HCT116 (cell line): ENCODE data around the gene JUN. TPM values are rescaled to one million over a fixed set of nuclear protein-coding genes. Genes with fewer than 3 reads are reported as not detected.

Experiments
- ATAC-seq: fragments of 200-7000 bp; cut with Tn5 transposase; 2 replicates; pipeline ENCODE4 v1.9.1; 2020; ENCODE audit warnings: mild to moderate bottlenecking, moderate library complexity
- BruUV-seq: library from RNA; stranded (reverse); fragments of 400-500 nt; replicated peaks from 2 replicates; lab custom pipeline; 2021; lab: Mats Ljungman, UMichigan
- CTCF ChIA-PET: fragments of 300-600 bp; sonication (Branson Sonifier 250); formaldehyde crosslinking; loops from one replicate; lab custom pipeline; 2021; ENCODE audit warnings: antibody characterized with exemption; lab: Charles Lee
- POLR2A ChIA-PET: fragments of 300-600, 350-600 bp; sonication (Branson Sonifier 250); formaldehyde crosslinking; loops from one replicate; lab custom pipeline; 2021; ENCODE audit warnings: antibody characterized with exemption; lab: Charles Lee
- RAD21 ChIA-PET, 2 experiments: fragments of 300-600 bp; sonication (Branson Sonifier 250); formaldehyde crosslinking; loops; one replicate each; lab custom pipeline; 2023; ENCODE audit warnings: low total read pairs in 2 of 2; ENCODE audit not compliant: uncharacterized antibody in 2 of 2, unreplicated experiment in 2 of 2, low non-redundant PET in 1 of 2; lab: Charles Lee
- DNase-seq: peaks from one replicate; pipeline ENCODE4 v3.0.0-alpha.2; 2010; ENCODE audit warnings: low read depth, low spot score
- H2AFZ ChIP-seq: fragments of 200-600 bp; shearing (Covaris generic), sonication (generic); 2 replicates; pipeline ENCODE4 v1.6.1; 2017; ENCODE audit warnings: low read depth, mixed run types, mixed read lengths, antibody characterized with exemption, low read length; ENCODE audit not compliant: poor library complexity, severe bottlenecking
- H3K27ac ChIP-seq: 2 replicates; pipeline ENCODE4 v1.5.1; 2012; ENCODE audit warnings: low read depth, low read length
- H3K27me3 ChIP-seq: fragments of 200-600 bp; sonication (generic); 2 replicates; pipeline ENCODE4 v1.6.1; 2016; ENCODE audit warnings: mixed run types, low read length, mixed read lengths; ENCODE audit not compliant: insufficient read depth
- H3K36me3 ChIP-seq, 2 experiments: fragments of 200-500 bp in 1 of 2; fragments of 200-600 bp in 1 of 2; sonication (Bioruptor generic) in 1 of 2; sonication (generic) in 1 of 2; 2 replicates each; pipeline versions ENCODE4 v1.5.1 to v1.6.1; 2014 to 2016; ENCODE audit warnings: low read length in 2 of 2, inconsistent platforms in 1 of 2, mixed read lengths in 1 of 2, mixed run types in 1 of 2; ENCODE audit not compliant: insufficient read depth in 2 of 2, control insufficient read depth in 1 of 2
- H3K4me1 ChIP-seq, 2 experiments: fragments of 200-600 bp in 1 of 2; sonication (generic) in 1 of 2; 2 replicates each; pipeline versions ENCODE4 v1.5.1 to v1.6.1; 2012 to 2017; ENCODE audit warnings: low read length in 2 of 2, inconsistent platforms in 1 of 2, mild to moderate bottlenecking in 1 of 2, mixed read lengths in 1 of 2, mixed run types in 1 of 2, moderate library complexity in 1 of 2; ENCODE audit not compliant: insufficient read depth in 2 of 2, control insufficient read depth in 1 of 2
- H3K4me2 ChIP-seq: fragments of 200-600 bp; sonication (generic); 2 replicates; pipeline ENCODE4 v1.6.1; 2017; ENCODE audit warnings: mixed run types, low read length, mixed read lengths
- H3K4me3 ChIP-seq, 2 experiments: fragments of 200-600 bp in 1 of 2; sonication (generic) in 1 of 2; replicated peaks in 1 of 2; 2 replicates each; pipeline ENCODE4 v1.5.1; 2011 to 2016; ENCODE audit warnings: low read length in 2 of 2, control low read depth in 1 of 2, low read depth in 1 of 2, mild to moderate bottlenecking in 1 of 2, mixed read lengths in 1 of 2, mixed run types in 1 of 2
- H3K79me2 ChIP-seq: fragments of 200-600 bp; sonication (generic); 2 replicates; pipeline ENCODE4 v1.6.1; 2017; ENCODE audit warnings: mild to moderate bottlenecking, mixed run types, low read length, moderate library complexity, mixed read lengths; ENCODE audit not compliant: insufficient read depth
- H3K9ac ChIP-seq: fragments of 200-600 bp; sonication (generic); 2 replicates; pipeline ENCODE4 v1.6.1; 2016; ENCODE audit warnings: low read length, mixed read lengths
- H3K9me2 ChIP-seq: fragments of 200-600 bp; sonication (generic), shearing (Covaris generic); 2 replicates; pipeline ENCODE4 v1.6.1; 2017; ENCODE audit warnings: mixed run types, mild to moderate bottlenecking, moderate library complexity; ENCODE audit not compliant: insufficient read depth
- H3K9me3 ChIP-seq, 2 experiments: fragments of 200-500 bp in 1 of 2; fragments of 200-600 bp in 1 of 2; sonication (Bioruptor generic) in 1 of 2; sonication (generic) in 1 of 2; 2 replicates each; pipeline ENCODE4 v1.6.1; 2014 to 2017; ENCODE audit warnings: low read length in 2 of 2, mixed read lengths in 2 of 2, inconsistent platforms in 1 of 2, low read depth in 1 of 2, mild to moderate bottlenecking in 1 of 2, mixed run types in 1 of 2, moderate library complexity in 1 of 2; ENCODE audit not compliant: control insufficient read depth in 1 of 2, insufficient read depth in 1 of 2
- H4K20me1 ChIP-seq: fragments of 200-600 bp; sonication (generic), shearing (Covaris generic); 2 replicates; pipeline ENCODE4 v1.6.1; 2017; ENCODE audit warnings: mixed run types, mild to moderate bottlenecking, moderate library complexity; ENCODE audit not compliant: insufficient read depth
- CBX3 ChIP-seq: IDR thresholded peaks from 2 replicates; pipeline ENCODE4 v1.6.1; 2012; ENCODE audit warnings: low read depth
- CEBPB ChIP-seq: IDR thresholded peaks from 2 replicates; pipeline ENCODE4 v1.6.1; 2012; ENCODE audit warnings: low read depth
- ELF1 ChIP-seq: IDR thresholded peaks from 2 replicates; pipeline ENCODE4 v1.6.1; 2012; ENCODE audit warnings: low read depth, borderline replicate concordance
- JUND ChIP-seq: IDR thresholded peaks from 2 replicates; pipeline ENCODE4 v1.6.1; 2012
- POLR2A ChIP-seq: IDR thresholded peaks from 2 replicates; pipeline ENCODE4 v1.7.0; 2011; ENCODE audit warnings: borderline replicate concordance; ENCODE audit not compliant: insufficient read depth, insufficient read length; ENCODE audit errors: extremely low read depth
- POLR2AphosphoS5 ChIP-seq: IDR thresholded peaks from 2 replicates; pipeline ENCODE4 v1.6.1; 2011; ENCODE audit warnings: mild to moderate bottlenecking, low read depth, low read length, moderate library complexity
- RAD21 ChIP-seq: IDR thresholded peaks from 2 replicates; pipeline ENCODE4 v1.6.1; 2012; ENCODE audit warnings: low read depth, mild to moderate bottlenecking
- SIN3A ChIP-seq: IDR thresholded peaks from 2 replicates; pipeline ENCODE4 v1.6.1; 2012; ENCODE audit warnings: low read depth
- SP1 ChIP-seq: IDR thresholded peaks from 2 replicates; pipeline ENCODE4 v1.6.1; 2012; ENCODE audit warnings: low read depth
- SRF ChIP-seq: IDR thresholded peaks from 2 replicates; pipeline ENCODE4 v1.6.1; 2012; ENCODE audit warnings: low read depth
- TCF7L2 ChIP-seq: IDR thresholded peaks from 2 replicates; pipeline ENCODE4 v1.7.0; 2011; ENCODE audit warnings: borderline replicate concordance, inconsistent platforms; ENCODE audit not compliant: insufficient read depth, insufficient read length; ENCODE audit errors: extremely low read depth
- YY1 ChIP-seq: IDR thresholded peaks from 2 replicates; pipeline ENCODE4 v1.6.1; 2011; ENCODE audit warnings: low read length, low read depth, moderate library complexity, mild to moderate bottlenecking; ENCODE audit not compliant: insufficient replicate concordance; ENCODE audit errors: extremely low read depth
- ZFX ChIP-seq: fragments of 450-650 bp; IDR thresholded peaks from 2 replicates; pipeline ENCODE4 v1.6.1; 2017
- ZNF274 ChIP-seq: fragments of 200-500 bp; sonication (Bioruptor generic); IDR thresholded peaks from 2 replicates; pipeline ENCODE4 v1.6.1; 2014; ENCODE audit warnings: mild to moderate bottlenecking, low read depth, low read length, inconsistent platforms
- intact Hi-C: fragments of 100-400 bp; cut with micrococcal nuclease; formaldehyde crosslinking; loops from 2 replicates; pipeline ENCODE4 v1.10.0; 2022
- total RNA-seq: library from RNA; stranded (reverse); gene quantifications from one replicate; pipeline ENCODE4 v1.2.1, GENCODE V29; 2021; ENCODE audit not compliant: unreplicated experiment
- TF ChIP-seq, protein P1 (sequence below): IDR thresholded peaks from 2 replicates; pipeline ENCODE4 v1.6.1; 2011; ENCODE audit warnings: mild to moderate bottlenecking, low read length, moderate library complexity; ENCODE audit not compliant: insufficient replicate concordance; ENCODE audit errors: extremely low read depth
- TF ChIP-seq, protein P2 (sequence below): IDR thresholded peaks from 2 replicates; pipeline ENCODE4 v1.6.1; 2012
- TF ChIP-seq, protein P3 (sequence below), 3 experiments: fragments of 200-600 bp in 1 of 3; sonication (generic) in 1 of 3; IDR thresholded peaks in 2 of 3; conservative IDR thresholded peaks in 1 of 3; 2 replicates each; pipeline ENCODE4 v1.5.1; 2012 to 2017; ENCODE audit warnings: low read depth in 2 of 3, low read length in 2 of 3, antibody characterized with exemption in 1 of 3, borderline replicate concordance in 1 of 3, control low read depth in 1 of 3, mild to moderate bottlenecking in 1 of 3, mixed read lengths in 1 of 3, mixed run types in 1 of 3, moderate library complexity in 1 of 3; ENCODE audit not compliant: insufficient read depth in 1 of 3
- TF ChIP-seq, protein P4 (sequence below): IDR thresholded peaks from 2 replicates; pipeline ENCODE4 v1.6.1; 2012

JUN gene
- total RNA-seq, 1 experiment from 2014 or later: 18.7 TPM

DNA sequence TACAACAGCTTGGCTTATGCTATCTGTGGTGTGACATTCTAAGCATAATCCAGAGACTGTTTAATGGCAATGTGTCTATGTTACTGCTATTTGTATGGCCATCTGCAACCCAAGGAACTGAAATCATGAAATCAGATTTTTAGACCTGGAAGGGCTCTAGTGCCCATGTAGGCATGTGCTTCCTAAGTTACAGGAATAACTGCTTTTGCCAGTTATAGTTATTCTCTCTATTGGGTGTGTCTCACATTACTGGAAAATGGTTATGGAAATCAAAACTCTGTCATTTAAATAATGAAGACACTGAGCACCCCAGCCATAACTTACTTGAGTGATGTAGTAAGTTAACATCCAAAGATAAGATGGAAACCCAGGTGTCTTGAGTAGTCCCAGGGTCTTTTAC, 12.6 kb upstream of the JUN start:
- no peaks in the 10 kb centered on the region for H4K20me1 ChIP-seq
- CTCF ChIA-PET: no interaction called here
- DNase-seq (no peak), ATAC-seq (no peak)
- H3K4me3 ChIP-seq: no peak overlapping the region
- H3K9me2 ChIP-seq: no peaks in the 10 kb centered on the region
- no TSS peak for BruUV-seq
- RAD21 ChIA-PET: no interaction called here
- no peaks in the 10 kb centered on the region for H3K4me1 ChIP-seq
- intact Hi-C loops: no loop called here
- no peak overlapping the region for H2AFZ ChIP-seq
- H3K27me3 ChIP-seq: no peaks in the 10 kb centered on the region
- no peaks in the 10 kb centered on the region for H3K36me3 ChIP-seq
- no peak overlapping the region for H3K4me2 ChIP-seq
- no peak overlapping the region for H3K27ac ChIP-seq
- no peaks in the 10 kb centered on the region for H3K79me2 ChIP-seq
- TF ChIP-seq CBX3 (no peak), SIN3A (no peak), TCF7L2 (no peak), ZFX (no peak), SP1 (no peak), SRF (no peak), RAD21 (no peak)
- POLR2A ChIA-PET: no interaction called here
- no peaks in the 10 kb centered on the region for H3K9me3 ChIP-seq
- H3K9ac ChIP-seq: no peak overlapping the region

DNA sequence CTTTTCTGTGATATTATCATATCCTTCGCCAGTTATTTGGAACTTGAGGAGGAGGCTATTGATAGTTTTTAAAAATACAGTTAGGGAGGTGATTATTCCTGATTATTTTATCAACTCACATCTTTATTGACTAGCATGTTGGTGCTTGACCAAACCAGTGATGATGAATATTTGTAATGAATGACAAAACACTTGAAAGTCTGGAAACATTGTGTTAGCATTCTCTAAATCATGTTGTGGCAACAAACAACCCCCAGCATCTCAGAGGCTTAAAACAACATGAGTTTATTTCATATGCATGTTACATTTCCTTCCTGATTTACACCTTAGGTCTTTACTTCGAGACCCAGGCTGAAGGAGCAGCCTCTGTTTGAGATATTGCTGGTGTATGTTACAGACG, 10.7 kb upstream of the JUN start:
- Histone ChIP-seq H3K4me3 (no peak overlapping the region), H3K4me2 (no peak overlapping the region), H2AFZ (no peak overlapping the region), H3K9ac (no peak overlapping the region), H3K4me1 (no peaks in the 10 kb centered on the region), H3K36me3 (no peaks in the 10 kb centered on the region), H4K20me1 (no peaks in the 10 kb centered on the region), H3K9me2 (no peaks in the 10 kb centered on the region), H3K27me3 (no peaks in the 10 kb centered on the region), H3K27ac (no peak overlapping the region), H3K9me3 (no peaks in the 10 kb centered on the region), H3K79me2 (no peaks in the 10 kb centered on the region)
- DNase-seq: no peak
- intact Hi-C loops: no loop called here
- POLR2A ChIA-PET: no interaction called here
- no peak for ATAC-seq
- CTCF ChIA-PET: no interaction called here
- RAD21 ChIA-PET: no interaction called here
- no TSS peak for BruUV-seq
- TF ChIP-seq SP1 (no peak), ELF1 (no peak), ZFX (no peak), SRF (no peak), YY1 (no peak), POLR2A (no peak), ZNF274 (no peak), SIN3A (no peak), JUND (no peak), RAD21 (no peak), POLR2AphosphoS5 (no peak), CBX3 (no peak), TCF7L2 (no peak), CEBPB (no peak)
- TF ChIP-seq, protein P1, sequence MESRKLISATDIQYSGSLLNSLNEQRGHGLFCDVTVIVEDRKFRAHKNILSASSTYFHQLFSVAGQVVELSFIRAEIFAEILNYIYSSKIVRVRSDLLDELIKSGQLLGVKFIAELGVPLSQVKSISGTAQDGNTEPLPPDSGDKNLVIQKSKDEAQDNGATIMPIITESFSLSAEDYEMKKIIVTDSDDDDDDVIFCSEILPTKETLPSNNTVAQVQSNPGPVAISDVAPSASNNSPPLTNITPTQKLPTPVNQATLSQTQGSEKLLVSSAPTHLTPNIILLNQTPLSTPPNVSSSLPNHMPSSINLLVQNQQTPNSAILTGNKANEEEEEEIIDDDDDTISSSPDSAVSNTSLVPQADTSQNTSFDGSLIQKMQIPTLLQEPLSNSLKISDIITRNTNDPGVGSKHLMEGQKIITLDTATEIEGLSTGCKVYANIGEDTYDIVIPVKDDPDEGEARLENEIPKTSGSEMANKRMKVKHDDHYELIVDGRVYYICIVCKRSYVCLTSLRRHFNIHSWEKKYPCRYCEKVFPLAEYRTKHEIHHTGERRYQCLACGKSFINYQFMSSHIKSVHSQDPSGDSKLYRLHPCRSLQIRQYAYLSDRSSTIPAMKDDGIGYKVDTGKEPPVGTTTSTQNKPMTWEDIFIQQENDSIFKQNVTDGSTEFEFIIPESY: no peak
- TF ChIP-seq, protein P2, sequence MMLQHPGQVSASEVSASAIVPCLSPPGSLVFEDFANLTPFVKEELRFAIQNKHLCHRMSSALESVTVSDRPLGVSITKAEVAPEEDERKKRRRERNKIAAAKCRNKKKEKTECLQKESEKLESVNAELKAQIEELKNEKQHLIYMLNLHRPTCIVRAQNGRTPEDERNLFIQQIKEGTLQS: no peak
- TF ChIP-seq, protein P3, sequence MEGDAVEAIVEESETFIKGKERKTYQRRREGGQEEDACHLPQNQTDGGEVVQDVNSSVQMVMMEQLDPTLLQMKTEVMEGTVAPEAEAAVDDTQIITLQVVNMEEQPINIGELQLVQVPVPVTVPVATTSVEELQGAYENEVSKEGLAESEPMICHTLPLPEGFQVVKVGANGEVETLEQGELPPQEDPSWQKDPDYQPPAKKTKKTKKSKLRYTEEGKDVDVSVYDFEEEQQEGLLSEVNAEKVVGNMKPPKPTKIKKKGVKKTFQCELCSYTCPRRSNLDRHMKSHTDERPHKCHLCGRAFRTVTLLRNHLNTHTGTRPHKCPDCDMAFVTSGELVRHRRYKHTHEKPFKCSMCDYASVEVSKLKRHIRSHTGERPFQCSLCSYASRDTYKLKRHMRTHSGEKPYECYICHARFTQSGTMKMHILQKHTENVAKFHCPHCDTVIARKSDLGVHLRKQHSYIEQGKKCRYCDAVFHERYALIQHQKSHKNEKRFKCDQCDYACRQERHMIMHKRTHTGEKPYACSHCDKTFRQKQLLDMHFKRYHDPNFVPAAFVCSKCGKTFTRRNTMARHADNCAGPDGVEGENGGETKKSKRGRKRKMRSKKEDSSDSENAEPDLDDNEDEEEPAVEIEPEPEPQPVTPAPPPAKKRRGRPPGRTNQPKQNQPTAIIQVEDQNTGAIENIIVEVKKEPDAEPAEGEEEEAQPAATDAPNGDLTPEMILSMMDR (IDR thresholded peaks at IDR 0.05 in 2 of 3, conservative IDR thresholded peaks at IDR 0.05 in 1 of 3; ENCODE audit: borderline replicate concordance in 1 of 3, insufficient read depth in 1 of 3, low read depth in 2 of 3, low read length in 2 of 3): no peak
- TF ChIP-seq, protein P4, sequence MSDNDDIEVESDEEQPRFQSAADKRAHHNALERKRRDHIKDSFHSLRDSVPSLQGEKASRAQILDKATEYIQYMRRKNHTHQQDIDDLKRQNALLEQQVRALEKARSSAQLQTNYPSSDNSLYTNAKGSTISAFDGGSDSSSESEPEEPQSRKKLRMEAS: no peak
